Measurements from ENCODE around the gene ZNF346.

DNA sequence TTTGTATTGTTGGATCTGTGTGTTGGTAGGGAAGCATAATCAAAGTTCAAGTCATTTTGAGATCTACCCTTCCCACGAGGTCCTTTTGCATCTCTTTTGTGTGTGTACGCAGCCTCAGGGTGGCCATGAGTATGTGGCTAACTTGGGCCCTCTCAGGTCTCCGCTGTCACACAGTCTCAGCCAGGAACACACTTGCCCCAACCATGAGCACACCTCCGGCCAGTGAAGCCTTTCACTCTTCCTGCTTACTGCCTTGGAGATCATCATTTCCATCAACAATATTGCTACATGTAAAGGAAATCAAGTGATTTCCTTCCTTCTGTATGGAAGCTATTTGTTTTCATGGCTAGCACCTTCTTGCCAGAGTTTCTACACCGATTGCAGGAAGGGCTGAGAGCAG is 13.9 kb downstream of the ZNF346 start:
- TF ChIP-seq POLR2A (IDR thresholded peaks at IDR 0.05) (no peak), CTCF (IDR thresholded peaks at IDR 0.05) (no peak)

Data from prostate gland (tissue), 2 donors.